NCI-H1417 (cell line): ENCODE data around the gene GUF1.
"Not testable (repeated sequence)": the region's sequence is repeated elsewhere in the genome, so short reads cannot be mapped to it uniquely, and the experiment has no call there.

Source experiments
- DNase-seq, 3 experiments: peaks; one replicate each; lab custom pipeline; 2025; lab: John Stamatoyannopoulos, UW

The GUF1 gene

DNA sequence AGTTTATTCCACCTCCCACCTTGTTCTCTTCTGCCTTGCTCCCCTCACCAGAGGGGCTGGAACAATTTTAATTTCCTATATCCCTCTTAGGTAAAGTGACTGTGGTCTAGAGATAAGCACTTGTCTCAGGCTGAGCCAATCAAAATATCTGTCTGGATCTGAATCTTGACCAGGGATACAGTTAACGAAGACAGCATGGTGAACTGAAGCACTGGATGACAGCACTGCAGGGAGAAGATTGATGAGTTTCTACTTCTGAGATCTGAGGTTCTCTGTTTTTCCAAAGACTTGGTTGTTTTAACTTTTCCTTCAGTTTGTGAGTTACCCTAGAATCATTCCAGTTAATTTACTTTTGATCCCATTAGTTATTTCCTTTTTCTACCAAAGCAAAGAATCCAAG lies 34.9 kb downstream of the GUF1 start:
- DNase-seq: no peak

DNA sequence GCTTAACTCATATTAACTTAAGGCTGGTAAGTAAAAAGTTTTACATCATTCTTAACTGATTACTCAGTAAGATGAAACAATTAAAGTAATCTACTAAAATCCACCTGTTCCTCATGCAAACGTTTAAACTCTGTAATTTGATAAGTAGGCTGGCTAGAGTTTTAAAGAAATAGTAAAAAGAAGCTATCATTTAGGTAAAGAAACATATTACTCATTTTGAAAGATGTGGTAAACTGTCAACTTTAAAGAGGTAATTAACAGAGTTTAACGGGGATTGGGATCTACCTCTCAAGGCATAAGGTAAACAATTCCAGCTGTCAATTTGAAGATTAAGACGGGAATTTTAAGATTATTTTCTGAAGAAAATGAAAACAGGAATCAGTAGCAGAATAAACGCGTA lies 38.4 kb downstream of the GUF1 start:
- peak in 1 of 3 experiments; percentile 21 for DNase-seq

DNA sequence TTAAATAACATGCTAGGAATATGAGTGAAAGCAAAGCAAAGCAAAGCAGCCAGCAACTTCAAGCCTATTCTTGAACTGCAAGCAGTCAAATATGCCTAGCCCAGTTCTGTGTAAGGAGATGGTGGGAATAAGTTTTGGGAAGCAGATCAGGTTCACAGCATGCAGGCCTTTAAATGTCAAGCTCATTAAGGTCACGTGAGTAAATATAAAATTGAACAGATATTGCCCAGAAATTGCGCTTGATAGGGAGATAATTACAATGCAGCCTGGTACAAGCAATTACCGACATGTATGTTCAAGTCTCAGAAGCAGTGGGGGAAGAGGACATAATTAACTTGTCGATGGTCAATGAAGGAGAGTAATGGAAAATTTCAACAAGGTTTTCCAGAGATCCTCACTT lies 42.2 kb downstream of the GUF1 start:
- DNase-seq: peak in 2 of 3 experiments; percentile 74 to 97

DNA sequence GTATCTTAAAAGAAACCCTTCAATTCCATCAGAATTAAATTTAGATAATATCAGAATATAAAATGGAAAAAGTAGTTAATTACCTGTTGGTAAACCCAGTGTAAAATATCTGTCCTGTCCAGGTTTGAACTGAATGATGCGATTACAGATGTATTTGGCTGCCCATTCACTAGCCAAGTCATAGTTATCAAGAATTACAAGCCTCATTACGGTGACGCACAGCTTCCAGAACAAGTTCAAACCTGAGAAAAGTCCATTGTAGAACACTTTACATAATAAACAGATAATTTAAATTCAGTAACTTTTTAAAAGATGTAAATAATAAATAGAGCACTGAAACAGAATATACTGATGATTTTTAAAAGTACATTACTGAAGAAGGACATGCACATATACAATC lies 43.8 kb downstream of the GUF1 start:
- no peak for DNase-seq

DNA sequence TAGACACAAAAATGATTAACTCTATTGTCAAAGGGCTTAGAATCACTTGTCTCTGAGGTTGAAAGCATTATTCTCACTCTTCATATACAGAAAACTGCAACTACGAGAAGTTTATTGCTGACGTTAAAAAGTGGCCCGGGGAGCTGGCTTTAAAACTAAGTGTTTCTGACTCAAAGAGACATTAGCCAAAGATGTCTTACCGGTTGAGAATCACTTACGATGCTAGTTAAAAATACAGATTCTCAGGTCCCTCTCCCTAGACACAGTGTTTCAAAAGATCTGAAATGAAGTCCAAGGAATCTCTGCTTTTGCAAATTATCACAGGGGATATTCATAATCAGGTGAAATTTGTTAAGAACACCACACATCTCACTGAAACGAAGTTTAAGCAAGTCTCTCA lies 46.9 kb downstream of the GUF1 start:
- DNase-seq: peak in 2 of 3 experiments; percentile 39 to 52

DNA sequence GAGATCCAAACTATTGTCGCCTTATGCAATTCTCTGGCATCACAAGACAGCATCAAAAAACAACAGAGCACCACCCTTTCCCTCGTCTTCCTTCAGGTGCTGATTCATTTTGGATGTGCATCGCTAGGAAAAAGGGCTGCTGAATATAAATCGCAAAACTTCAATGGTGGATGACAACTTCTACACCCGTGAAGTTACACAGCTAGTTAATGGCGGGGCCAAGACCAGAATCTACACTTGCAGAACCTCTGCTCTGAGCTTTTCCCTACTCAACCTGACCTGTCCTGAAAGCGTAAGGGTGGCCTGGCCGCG lies 47.5 kb downstream of the GUF1 start:
- DNase-seq: no peak

DNA sequence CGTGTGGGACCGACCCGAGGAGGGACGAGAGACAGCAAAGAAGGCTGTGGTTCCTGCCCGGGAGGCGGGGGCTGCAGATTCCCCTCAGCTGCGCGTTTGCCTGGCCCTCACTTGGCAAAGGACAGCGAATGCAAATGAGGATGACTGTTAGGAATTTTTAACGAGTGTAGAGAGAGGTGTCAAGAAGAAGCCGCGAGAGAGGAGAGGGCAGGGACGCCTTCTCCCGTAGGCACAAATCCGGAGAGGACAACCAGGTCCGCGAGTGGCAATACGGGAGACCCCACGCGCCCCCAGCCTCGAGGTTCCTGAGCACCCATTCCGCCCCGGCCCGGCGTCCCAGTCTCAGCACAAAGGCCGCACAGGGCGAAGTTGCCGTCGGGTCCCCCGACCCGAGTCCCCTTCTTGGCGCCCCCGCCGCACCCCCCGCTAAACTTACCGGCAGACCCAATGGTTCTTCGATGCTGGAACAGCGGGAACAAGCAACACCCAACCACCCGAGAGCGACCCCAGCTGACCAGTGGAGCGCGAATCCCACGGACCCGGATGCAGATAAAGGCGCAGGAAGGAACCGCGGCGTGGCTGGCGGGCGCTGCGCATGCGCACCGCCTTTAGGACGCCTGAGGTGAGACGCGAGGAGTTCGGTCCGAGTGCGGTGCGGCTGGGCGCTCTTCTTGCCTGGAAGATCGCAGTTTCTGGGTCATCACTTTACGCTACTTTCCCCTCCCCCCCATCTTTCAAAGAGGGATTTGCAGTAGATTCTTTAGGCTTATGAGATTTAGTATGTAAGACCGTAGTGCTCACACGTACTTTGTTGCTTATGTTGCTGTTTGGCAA lies 48.0 kb downstream of the GUF1 start, which contains the start of gene GNPDA2:
TSS of gene GNPDA2 (minus strand) at position 519 of the 834 bp plus-strand sequence. CDS start 4,349 bp downstream, outside the sequence.
- DNase-seq: peak; percentile 90 to 96 (median 90)

DNA sequence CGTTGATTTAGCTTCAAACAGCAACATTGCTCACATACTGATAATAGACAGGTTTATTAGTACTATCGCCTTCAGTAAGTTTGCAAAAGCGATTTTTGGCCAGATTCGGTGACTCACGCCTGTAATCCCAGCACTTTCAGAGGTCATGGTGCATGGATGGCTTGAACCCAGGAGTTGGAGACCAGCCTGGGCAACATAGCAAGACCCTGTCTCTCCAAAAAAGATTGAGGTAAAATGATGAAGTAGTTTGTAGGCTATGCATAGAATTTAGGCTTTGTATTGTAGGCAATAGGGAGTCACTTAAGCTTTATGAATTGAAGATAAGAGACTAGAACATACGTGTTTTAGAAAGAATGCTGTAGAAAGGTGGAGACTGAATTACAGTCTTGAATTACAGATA lies 49.3 kb downstream of the GUF1 start:
- no peak for DNase-seq

DNA sequence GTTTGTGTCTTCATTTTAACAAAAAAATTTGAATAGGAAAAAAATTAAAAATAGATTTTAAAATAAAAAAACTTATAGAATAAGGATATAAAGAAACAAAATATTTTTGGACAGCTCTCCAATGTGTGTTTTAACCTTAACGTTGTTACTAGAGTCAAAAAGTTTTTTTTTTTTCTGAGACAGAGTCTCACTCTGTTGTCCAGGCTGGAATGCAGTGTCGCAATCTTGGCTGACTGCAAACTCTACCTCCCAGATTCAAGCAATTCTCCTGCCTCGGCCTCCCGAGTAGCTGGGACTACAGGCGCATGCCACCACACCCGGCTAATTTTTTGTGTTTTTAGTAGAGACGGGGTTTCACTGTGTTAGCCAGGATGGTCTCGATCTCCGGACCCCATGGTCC lies 50.5 kb downstream of the GUF1 start:
- not testable (repeated sequence) for DNase-seq

DNA sequence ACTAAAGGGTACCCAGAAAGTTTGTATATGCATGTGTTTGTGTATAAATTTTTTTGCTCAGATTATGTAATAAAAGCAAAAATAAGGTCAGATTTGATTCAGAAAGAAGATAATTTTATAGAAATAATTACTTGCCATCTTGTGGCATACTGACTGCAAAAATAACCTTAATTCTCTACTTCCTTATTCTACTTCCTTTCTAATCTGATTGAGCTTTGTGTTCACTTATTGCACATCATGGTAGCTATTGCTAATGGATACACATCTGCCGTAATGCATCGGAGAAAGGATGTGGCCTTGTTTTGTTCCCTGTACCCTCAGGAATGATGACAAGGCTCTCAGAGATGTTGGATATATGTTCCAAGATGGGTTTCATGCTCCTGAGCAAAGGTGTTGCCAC lies 58.7 kb downstream of the GUF1 start:
- no peak for DNase-seq

DNA sequence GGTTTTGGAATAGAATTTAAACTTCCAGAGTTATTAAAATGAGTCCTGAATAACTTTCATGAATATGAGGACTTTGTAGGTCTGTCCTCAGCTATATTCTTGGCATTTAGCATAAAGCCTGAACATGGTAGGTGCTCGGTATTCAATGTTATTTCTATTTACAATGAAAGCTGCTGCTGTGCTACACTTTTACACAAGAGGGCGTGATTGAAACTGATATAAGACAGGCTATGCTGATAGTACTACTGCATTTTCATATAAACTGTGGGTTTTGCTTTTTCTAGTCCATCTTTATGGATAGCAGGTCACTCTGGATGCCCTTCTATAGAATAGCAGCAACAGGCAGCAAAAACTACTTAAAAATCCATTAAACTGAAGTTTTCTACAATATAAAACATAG lies 60.4 kb downstream of the GUF1 start:
- DNase-seq: peak in 2 of 3 experiments; percentile 31 to 55

DNA sequence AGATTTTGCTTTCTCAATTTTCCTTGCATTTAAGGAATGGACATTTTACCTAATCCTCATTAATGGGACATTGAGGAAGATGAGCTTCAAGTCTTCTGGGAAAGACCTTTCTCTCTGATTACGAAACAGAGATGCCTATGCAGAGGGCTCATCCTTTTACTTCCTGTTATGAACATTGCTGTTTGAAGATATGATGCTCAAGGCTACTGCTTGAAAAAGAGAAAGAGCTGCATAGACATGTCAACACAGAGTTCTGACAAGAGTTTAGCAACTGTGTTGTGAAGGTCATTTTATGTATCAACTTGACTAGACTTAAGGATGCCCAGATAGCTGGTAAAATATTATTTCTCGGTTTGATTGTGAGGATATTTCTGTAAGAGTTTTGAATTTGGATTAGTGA lies 62.0 kb downstream of the GUF1 start:
- DNase-seq: no peak
